T-helper 2 cell treated with Interferon-gamma antibody and Interleukin-4, amounts not matched to agents 100 ng/mL and 5 ng/mL, for 36 hours (primary cell): ENCODE results near the gene PDE6C. TPM values are rescaled to one million over a fixed set of nuclear protein-coding genes. Genes with fewer than 3 reads are reported as not detected.

Experiments used
- intact Hi-C: fragments of 100-400 bp; cut with micrococcal nuclease; formaldehyde crosslinking; loops from one replicate; pipeline ENCODE4 v1.15.1; 2023
- total RNA-seq: library from RNA; stranded (reverse); gene quantifications from 2 replicates; pipeline ENCODE4 v1.2.3, GENCODE V29; 2022

The PDE6C gene
- not detected in 2 replicates for total RNA-seq

GRCh38 chr10:93612311-93612710, at the start of gene PDE6C:
TSS of gene PDE6C (plus strand) at chr10:93612537. CDS start at chr10:93612726, 189 bp downstream.
- intact Hi-C loops: no loop called here

- intact Hi-C loops: no loop called here
Measured at GRCh38 chr10:93565446-93565845, 46.9 kb upstream of the PDE6C start.

GRCh38 chr10:93566435-93567276, 45.7 kb upstream of the PDE6C start, which contains the start of gene FFAR4:
TSS of gene FFAR4 (plus strand) at chr10:93566665. CDS start at chr10:93566721, 56 bp downstream.
- intact Hi-C loops: no loop called here

- intact Hi-C loops: no loop called here
Measured at GRCh38 chr10:93567277-93568104, 44.8 kb upstream of the PDE6C start.

GRCh38 chr10:93568105-93568390, 44.3 kb upstream of the PDE6C start:
- intact Hi-C loops: no loop called here

GRCh38 chr10:93570383-93570782, 42.0 kb upstream of the PDE6C start:
- intact Hi-C loops: no loop called here

GRCh38 chr10:93572606-93573005, 39.7 kb upstream of the PDE6C start:
- intact Hi-C loops: no loop called here

GRCh38 chr10:93573051-93573909, 39.1 kb upstream of the PDE6C start:
- intact Hi-C loops: no loop called here

GRCh38 chr10:93573924-93574323, 38.4 kb upstream of the PDE6C start:
- intact Hi-C loops: no loop called here

GRCh38 chr10:93576888-93577287, 35.4 kb upstream of the PDE6C start:
- intact Hi-C loops: no loop called here

GRCh38 chr10:93577565-93577964, 34.8 kb upstream of the PDE6C start:
- intact Hi-C loops: no loop called here

- intact Hi-C loops: no loop called here
Measured at GRCh38 chr10:93579089-93579488, 33.2 kb upstream of the PDE6C start.

GRCh38 chr10:93579985-93580711, 32.2 kb upstream of the PDE6C start:
- intact Hi-C loops: no loop called here

GRCh38 chr10:93580828-93581227, 31.5 kb upstream of the PDE6C start:
- intact Hi-C loops: no loop called here

GRCh38 chr10:93584445-93584844, 27.9 kb upstream of the PDE6C start:
- intact Hi-C loops: no loop called here

GRCh38 chr10:93589648-93590562, 22.4 kb upstream of the PDE6C start:
- intact Hi-C loops: no loop called here

- intact Hi-C loops: no loop called here
Measured at GRCh38 chr10:93590638-93591037, 21.7 kb upstream of the PDE6C start.

GRCh38 chr10:93591065-93591808, 21.1 kb upstream of the PDE6C start:
- intact Hi-C loops: no loop called here

GRCh38 chr10:93593254-93593653, 19.1 kb upstream of the PDE6C start:
- intact Hi-C loops: no loop called here
